ENCODE measurements around the gene PCGF2.
"Not testable (repeated sequence)": the region's sequence is repeated elsewhere in the genome, so short reads cannot be mapped to it uniquely, and the experiment has no call there.

PCGF2 gene

DNA sequence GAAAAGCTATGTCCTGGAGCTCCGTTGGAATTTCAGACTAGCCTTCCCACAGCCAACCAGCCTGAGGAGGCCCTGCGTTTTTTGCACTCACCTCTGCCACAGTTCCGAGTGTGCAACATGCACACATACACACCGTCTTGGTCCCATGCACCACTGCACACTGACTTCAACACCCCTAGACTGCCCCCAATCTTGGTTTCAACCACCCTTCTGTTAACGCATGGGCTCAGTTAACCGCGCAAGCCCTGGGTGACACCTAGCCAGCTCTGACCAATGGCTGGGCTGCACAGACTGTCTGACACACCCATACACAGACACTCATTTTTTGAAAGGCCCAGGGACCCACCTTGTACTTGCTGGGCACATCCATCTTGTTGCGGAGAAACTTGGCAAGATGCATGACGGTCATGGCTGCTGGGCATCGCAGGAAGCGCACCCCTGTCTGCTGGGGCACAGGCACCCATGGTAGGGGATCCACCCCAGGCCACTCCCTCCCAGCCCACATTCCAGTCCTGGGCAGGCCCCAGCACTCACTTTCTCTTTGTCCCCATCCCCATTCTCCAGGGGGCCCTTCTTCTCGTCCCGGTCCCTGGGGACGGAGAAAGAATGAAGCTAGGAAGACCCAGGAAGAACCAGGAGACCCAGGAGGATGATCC lies 10.0 kb downstream of the PCGF2 start:
- no peak for DNase-seq (ENCODE audit: extremely low read depth in 1 of 2, low read depth in 1 of 2)

DNA sequence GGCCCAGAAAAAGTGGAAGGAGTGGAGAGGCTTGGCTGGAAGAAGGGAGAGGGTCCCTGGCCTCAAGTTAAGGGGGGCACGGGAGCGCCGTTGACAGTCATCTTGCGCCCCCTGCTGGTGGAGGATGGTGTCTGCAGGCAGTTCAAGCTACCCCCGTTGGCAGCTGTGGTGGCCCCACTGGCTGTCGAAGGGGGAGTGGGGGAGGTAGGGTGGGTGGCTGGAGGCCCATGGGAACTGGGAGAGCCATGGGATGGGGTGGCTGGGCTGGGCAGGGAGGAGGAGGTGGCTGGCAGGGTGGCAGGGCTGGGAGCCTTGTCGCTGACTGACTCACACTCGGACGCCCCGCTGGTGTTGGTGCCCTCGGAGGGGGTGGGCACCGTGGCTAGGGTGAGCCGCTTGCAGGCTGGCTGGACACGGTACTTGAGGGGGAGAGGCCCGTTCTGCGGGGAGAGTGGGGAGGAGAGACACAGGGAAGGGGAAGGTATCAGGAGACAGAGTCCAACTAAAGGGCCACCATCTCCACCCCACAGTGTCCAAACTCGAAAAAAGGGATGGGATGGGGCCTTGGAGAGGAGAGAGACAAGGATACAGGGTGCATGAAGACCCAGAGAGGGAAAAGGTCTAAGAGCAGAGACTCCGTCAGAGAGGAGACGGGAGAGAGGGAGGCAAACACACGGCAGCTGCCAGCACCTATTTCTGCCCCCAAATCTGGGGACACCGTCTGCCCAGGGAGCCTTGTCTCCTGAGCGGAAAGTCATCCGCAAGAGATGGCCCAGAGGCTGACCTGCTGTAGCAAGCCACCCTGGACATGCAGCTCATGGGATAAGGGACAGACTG lies 12.8 kb downstream of the PCGF2 start:
- peak in 1 of 2 donors; percentile 55 for DNase-seq (ENCODE audit: extremely low read depth in 1 of 2, low read depth in 1 of 2)

DNA sequence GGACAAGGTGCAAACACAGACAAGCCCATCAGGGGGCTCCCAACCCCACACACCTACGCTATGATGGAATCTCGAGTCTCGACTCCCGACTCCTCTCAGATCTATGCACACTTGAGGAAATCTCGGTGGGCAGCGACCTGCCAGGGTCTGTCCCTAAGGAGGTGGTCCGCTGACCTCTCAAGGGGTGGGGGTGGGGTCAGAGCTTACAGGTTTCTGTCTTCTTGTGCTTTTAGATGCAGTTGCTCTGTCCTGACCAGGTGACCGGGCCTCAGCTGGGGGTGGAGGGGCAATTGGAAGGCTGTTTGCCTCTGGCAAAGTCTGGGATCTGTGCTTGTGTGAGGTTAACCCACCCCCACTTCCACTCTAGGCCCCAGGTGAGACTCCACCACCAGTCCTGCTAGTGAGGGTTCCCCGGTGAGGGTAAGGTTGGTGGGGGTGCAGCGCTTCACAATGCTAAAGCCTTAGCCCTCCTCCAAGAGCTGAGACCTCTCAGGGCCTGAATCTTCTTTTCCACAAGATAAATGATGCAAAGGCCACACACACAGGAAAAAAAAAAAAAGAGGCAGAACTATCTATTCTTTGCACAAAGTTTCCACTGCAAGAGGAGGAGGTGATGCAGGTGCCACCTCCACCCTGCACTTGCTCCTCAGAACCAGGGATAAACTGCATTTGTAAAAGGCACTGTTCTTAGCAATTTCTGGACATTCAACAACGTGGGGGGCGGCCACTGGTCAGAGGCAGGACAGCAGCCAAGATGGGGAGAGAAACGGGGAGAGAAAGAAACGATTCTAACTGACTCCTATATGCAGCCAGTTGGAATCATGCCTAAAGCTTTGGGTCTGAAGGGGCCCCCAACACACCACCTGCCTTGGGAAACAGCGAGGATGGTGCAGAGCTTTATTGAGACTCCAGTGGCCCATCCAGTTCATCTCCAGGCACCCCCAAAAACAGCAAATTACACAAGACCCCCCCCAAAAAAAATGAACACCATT lies 13.9 kb downstream of the PCGF2 start:
- DNase-seq (ENCODE audit: extremely low read depth in 1 of 2, low read depth in 1 of 2) = no peak

DNA sequence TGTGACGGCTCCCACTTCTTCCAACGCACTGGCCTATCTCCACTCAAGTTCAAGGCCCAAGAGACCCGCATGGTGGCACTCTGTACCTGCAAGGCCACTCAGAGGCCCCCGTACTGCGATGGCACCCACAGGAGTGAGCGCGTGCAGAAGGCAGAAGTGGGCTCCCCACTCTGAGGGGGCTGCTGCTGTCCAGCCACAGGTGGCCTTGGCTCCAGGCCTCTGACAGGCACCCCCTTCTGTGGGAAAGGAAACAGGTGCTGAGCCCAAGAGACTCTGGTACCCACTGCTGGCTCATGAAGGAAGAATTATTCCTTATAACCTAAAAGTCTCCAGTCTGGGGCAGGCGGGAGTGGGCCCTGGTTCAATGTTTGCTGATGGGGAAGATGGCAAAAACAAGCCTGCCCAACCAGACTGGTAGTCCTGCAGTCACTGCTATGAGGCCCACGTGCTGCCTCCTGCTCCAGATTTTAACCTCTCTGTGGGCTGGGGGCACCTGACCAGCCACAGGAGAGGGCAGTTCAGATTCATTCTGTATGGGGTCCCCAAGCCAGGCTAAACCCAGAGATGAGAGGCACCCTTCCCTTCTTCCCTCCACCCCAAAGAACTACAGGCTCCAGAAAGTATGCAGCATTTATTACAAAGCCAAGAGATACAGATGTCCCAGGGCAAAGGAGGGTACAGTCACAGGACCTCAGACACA lies 14.7 kb downstream of the PCGF2 start:
- no peak for DNase-seq (ENCODE audit: extremely low read depth in 1 of 2, low read depth in 1 of 2)

DNA sequence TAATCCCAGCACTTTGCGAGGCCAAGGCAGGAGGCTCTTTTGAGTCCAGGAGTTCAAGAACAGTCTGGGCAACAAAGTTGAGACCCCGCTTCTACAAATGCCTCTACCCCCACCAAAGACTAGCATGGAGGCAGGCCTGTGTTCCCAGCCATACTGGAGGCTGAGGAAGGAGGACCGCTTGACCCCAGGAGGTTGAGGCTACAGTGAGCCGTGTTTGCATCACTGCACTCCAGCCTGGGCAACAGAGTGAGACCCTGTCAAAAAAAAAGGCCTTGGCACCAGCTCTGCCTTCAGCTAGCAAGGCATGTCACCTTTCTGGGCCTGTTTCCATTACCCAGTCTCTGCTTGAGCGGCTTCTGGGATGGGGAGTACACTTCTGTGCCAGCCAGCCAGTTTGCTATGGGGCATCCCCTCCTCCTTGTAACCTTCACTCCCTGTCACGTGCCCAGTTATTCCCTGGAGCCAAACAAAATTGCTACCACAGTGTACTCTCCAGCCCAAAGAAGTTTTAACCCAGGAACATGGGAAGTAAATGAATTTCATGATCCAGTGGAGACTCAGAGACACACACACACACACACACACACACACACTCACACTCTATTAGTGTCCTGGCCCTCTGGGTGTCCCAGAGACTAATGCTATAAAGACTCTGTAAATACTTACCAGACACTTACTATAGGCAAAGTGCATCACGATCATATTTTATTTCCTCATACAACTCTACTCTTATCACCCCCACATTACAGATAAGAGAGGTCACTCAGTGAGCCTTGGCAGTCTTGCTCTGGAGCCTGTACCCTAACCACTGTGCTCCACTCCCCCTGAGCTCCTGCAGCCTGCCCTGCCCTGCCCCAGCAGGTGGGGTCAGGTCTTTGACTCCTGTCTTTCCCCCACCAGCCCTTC lies 15.5 kb downstream of the PCGF2 start:
- no peak for DNase-seq (ENCODE audit: extremely low read depth in 1 of 2, low read depth in 1 of 2)

DNA sequence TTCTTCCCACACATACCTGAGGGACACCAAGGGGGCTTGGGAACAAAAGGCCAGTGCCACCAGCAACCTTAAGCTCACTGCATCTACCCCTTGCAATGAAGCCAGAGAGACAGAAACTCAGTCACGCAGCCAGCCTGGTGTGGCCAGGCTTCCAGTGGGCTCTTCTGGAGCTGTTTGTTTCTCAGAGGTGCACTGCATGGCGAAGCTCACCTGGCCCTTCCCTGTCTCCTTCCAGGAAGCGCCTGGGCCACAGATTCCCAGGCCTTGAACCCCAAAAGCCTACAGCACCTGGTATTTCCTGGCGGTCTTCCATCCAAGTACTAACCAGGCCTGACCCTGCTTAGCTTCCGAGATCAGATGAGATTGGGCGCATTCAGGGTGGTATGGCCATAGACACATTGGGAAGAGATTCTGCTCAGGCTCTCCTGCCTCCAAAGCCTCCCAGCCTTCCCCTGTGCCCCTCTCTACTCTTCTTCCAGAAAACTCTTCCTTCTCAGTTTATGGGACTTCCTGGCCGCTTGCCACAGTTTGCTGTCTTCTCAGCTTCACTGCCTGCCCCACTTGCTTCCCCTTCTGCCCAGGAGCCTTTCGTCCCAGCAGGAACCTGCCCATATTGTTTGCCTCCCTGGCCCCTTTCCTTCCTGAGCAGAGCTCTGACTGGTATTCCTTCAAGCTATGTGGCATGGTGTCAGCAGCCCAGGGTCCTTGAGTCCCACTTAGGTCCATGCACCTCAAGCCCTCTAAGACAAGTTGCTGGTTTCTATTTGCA lies 16.4 kb downstream of the PCGF2 start:
- DNase-seq (ENCODE audit: extremely low read depth in 1 of 2, low read depth in 1 of 2) = no peak

DNA sequence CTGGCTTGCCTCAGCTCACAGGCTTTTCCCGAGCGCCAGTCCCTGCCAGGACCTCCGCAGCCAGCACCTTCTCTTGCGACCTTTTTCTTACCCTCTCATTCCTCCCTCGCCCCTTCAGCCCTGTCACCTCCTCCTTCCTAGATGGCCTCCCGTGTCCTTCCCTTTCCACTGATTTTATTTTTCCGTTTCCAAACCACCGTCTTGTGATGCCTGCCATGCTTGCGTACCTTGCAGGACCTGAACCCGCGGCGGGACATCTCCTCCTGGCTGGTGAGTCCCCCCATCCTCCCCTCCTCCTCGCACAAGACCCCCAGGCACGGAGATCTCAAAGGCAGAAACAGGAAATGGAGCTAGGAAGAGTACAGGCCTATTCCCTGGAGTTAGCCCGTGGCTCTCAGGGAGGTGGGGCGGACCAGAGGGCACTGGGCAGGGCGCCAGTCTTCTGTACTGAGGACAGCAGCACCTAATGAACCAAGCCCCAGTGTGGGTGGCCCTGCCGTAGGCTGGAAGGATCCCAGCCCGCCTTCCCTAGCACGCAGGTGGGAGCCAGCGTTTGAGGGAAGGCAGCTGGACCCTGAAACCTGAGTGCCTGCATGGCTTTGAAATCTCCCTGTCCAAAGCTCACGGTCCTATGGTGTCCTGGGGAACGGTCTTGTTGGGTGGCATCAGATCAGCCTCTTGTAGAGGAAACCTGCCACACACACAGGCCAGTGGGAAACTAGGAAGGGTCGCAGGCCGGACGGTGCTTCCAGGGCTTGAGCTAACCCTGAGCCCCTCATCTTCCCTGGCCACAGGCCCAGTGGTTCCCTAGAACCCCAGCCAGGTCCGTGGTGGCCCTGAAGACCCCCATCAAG lies 17.4 kb downstream of the PCGF2 start:
- no peak for DNase-seq (ENCODE audit: extremely low read depth in 1 of 2, low read depth in 1 of 2)

DNA sequence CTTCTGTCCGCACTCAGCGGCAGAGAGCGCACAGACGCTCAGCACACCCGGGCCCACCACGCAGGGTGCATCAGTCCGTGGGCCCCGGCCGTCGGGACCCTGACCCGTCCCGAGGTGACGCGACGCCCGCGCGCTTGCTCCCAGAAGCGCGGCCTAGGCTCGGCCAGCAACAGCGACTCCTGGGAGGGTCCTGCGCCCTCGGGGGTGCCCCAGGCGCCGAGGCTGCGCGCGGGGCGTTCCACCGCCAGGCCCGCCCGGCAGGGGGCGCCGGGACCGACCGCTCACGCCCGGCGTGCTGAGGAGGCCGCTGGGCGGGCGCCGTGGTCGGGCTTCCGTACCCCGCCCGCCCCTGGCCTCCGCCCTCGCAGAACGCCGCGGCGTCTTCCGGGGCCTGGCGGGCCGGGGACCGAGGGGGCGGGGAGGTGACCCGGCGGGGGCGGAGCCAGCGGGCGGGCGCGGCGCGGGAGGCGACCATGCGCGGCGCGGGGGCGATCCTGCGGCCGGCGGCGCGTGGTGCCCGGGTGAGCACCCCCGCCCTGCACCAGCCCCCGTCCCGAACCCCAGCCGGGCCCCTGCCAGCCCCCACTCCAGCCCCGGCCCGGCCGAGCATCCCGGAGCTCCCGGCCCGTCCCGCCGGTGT lies 18.1 kb downstream of the PCGF2 start, which contains the start of gene CISD3:
CISD3 (plus strand) TSS at position 456 of the 640 bp plus-strand sequence; CDS start at position 474, 18 bp downstream.
- DNase-seq (ENCODE audit: extremely low read depth in 1 of 2, low read depth in 1 of 2) = peak; percentile 70 to 85

DNA sequence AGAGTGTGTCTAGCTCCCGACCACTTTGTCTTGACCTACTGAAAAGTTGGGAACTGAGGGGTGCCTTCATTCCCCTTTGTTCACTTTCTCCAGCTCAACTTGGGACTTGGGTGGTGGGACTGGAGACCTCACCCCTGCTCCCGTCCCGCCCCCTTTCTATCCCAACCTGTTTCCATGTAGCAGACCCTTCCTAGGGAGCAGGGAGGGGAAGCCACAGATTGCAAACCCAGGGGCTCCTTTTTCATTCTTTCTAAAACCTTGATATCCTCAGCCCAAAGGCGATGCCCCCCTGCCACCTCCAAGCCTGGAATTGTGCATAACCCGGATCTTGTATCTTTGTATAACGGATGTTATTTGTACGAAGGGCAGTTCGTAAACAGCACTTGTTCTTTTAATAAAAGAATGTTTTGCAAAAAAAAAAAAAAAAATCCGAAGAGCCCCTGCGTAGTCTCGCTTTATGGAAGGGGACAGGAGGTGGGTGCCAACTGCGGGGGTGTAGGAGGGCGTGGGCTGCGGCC lies 18.7 kb downstream of the PCGF2 start:
- DNase-seq (ENCODE audit: extremely low read depth in 1 of 2, low read depth in 1 of 2) = no peak

DNA sequence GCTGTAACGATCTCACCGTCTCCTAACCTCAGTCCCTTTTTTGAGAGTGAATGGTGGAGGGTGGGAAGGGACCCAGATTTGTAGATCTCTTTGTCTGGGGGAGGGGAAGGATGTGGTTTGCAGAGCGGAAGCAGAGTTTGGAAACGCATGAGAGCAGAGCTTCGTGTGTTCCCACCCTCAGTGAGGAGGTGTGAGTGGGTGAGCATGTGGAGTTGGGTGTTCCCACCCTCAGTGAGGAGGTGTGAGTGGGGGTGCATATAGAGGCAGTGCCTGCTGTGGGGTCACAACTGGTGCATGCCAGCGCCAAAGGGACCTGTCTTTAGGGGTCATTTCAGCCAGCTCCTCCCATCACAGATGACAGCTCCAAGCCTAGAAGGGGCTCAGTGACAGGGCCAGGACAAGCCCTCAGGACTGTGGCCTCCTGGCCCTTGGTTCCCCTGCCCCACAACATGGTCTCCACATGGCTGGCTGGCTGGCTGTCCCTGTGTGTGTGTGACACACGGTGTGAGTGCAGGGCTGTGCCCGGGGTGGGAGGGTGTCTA lies 19.8 kb downstream of the PCGF2 start:
- DNase-seq (ENCODE audit: extremely low read depth in 1 of 2, low read depth in 1 of 2) = peak in 1 of 2 donors; percentile 52

DNA sequence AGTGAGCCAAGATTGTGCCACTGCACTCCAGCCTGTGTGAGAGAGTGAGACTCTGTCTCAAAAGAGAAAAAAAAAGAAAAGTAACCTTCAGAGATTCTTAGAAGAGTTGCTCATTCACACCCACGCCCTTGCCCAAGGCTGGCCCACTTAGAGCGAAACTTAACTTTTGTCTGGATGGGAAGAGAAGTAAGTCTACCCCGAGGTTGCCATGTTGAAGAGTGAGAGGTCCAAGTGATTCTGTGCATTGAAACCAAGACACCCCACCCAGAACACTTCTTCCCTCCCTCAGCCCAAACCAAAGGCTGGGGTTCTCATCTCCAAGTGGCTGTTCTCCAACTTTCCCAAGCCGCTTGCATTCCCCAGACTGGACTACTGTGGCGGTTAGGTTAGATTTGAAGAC lies 20.4 kb downstream of the PCGF2 start:
- peak in 1 of 2 donors; percentile 89 for DNase-seq (ENCODE audit: extremely low read depth in 1 of 2, low read depth in 1 of 2)

DNA sequence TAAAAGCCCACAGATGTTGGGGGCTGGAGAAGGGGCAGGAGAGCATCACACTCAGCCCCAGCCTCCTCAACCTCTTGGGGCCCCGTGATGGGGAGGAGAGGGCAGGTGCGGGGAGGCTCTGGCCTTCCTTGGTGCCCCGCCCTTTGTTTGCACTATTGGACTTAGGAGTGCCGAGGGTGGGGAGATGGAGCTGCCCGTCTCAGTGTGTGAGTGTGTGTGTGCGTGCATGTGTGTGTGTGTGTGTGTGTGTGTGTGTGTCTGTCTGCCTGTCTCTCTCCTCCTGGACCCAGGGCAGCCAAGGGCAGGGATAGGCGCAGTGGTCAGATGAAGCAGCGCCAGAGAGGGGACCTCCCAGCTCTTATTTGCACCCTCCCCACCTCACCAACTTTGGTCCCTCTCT lies 22.0 kb downstream of the PCGF2 start:
- not testable (repeated sequence) for DNase-seq (ENCODE audit: extremely low read depth in 1 of 2, low read depth in 1 of 2)

DNA sequence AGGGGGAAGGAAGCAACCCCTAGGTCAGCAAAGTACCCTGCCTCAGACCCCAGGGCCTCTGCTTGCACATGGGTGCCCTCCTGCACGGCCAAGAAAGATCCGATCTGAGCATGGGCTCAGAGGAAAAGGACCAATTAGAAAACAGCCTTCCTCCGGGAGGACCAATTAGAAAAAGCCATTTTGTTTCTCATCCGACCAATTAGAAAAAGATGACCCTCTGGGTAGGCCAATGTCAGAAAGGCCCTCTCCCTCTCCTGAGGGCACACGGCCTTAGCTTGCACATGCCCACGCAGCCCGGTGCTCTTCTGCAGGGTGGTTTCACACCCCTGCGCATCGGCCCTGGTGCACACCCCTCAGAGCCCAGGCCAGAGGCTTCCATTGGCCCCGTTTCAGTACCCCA lies 23.1 kb downstream of the PCGF2 start:
- DNase-seq (ENCODE audit: extremely low read depth in 1 of 2, low read depth in 1 of 2) = no peak

DNA sequence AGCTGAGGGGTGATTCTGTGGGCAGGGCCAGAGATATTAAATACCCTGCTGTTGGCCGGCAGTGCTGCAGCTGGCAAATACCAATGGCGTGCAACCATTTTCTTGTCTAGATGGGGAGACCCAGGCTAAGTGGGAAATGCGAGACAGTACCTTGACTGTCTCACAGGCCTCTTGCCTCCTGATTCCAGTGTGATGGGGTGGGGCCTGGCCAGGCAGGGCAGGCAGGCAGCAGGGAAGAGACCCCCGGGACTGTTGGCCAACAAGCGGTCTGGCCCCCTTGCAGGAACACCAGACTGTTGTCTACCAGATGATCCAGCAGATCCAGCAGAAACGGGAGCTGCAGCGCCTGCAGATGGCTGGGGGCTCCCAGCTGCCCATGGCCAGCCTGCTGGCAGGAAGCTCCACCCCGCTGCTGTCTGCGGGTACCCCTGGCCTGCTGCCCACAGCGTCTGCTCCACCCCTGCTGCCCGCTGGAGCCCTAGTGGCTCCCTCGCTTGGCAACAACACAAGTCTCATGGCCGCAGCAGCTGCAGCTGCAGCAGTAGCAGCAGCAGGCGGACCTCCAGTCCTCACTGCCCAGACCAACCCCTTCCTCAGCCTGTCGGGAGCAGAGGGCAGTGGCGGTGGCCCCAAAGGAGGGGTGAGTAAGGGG lies 23.7 kb downstream of the PCGF2 start:
- DNase-seq (ENCODE audit: extremely low read depth in 1 of 2, low read depth in 1 of 2) = no peak

DNA sequence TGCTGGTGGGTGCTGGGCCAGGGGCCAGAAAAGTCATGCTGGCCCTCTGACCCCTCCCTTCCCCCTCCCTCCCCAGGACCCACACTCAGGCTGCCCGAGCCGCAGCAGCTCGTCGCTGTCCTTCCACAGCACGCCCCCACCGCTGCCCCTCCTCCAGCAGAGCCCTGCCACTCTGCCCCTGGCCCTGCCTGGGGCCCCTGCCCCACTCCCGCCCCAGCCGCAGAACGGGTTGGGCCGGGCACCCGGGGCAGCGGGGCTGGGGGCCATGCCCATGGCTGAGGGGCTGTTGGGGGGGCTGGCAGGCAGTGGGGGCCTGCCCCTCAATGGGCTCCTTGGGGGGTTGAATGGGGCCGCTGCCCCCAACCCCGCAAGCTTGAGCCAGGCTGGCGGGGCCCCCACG lies 26.3 kb downstream of the PCGF2 start:
- no peak for DNase-seq (ENCODE audit: extremely low read depth in 1 of 2, low read depth in 1 of 2)

DNA sequence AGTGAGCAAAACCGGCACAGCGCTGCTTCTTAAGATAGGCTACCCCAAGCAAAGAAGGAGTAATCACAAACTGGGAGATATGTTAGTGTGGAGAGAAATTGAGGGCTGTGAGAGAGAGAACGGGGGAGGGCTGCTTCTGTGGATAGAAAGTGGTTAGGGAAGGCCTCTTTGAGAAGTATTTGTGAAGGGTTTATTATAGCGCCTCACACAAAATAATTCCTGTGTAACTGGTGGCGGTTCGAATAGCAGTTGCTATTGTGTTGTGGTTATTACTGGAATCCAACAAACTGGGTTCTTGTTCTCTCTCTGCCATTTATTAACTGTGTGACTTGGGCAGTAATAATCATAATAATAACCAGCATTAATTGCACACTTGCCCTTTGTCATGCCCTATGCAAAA lies 27.2 kb downstream of the PCGF2 start:
- no peak for DNase-seq (ENCODE audit: extremely low read depth in 1 of 2, low read depth in 1 of 2)
